CD4-positive, alpha-beta T cell treated with Interleukin-21 for 1 hour (primary cell): ENCODE measurements around the gene SLC4A2.

Experiments used
- DNase-seq: peaks from one replicate; pipeline ENCODE4 v3.0.0-alpha.2; 2020

SLC4A2 gene

DNA sequence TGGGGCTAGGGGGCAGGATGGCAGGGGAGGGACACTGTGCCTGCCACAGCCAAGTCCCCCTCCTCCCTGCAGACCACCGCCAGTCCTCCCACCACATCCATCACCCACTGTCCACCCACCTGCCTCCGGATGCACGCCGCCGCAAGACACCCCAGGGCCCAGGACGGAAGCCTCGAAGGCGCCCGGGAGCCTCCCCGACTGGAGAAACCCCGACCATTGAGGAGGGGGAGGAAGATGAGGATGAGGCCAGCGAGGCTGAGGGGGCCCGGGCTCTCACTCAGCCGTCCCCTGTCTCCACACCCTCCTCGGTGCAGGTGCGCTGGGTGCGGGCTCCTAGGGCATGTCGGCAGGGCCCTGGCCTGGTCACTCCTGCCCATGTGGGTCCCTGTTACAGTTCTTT is 5.1 kb downstream of the SLC4A2 start:
- DNase-seq = no peak

DNA sequence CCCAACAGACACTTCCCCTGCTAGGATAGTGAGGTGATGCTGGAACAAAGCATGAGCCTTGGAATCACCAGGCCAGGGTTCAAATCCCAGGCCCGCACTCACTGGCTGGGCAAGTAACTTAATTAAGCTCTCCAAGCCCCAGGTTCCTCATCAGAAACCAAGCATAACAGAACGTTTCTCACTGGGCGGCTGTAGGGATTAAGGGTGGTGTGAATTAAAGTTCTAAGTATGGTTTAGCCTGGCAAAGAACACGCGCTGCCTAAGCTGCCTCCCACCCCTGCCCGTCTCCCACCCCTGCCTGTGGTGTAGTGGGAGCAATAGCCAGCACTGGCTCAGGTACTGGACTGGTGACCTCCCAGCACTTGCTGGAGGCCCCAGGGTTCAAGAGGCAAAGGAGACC is 5.6 kb downstream of the SLC4A2 start:
- DNase-seq = no peak

DNA sequence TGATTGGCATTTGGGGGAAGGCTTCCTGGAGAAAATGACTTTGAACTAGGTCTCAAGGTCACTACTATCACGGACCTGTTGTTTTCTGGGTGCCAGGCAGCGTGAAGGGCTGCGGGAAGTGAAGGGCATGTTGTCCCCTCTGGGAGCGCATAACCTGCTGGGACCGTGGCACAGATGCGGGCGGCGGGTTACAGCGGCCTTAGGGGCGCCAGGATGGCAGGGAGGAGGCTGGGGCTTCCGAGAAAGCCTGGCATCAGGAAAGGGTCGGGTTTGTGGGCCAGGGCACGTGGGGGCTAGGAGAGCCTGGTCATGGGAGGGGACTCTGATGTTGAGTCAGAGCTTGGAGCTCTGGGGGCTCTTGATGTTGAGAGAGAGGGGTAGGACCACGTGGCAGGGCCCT is 6.1 kb downstream of the SLC4A2 start:
- no peak for DNase-seq

DNA sequence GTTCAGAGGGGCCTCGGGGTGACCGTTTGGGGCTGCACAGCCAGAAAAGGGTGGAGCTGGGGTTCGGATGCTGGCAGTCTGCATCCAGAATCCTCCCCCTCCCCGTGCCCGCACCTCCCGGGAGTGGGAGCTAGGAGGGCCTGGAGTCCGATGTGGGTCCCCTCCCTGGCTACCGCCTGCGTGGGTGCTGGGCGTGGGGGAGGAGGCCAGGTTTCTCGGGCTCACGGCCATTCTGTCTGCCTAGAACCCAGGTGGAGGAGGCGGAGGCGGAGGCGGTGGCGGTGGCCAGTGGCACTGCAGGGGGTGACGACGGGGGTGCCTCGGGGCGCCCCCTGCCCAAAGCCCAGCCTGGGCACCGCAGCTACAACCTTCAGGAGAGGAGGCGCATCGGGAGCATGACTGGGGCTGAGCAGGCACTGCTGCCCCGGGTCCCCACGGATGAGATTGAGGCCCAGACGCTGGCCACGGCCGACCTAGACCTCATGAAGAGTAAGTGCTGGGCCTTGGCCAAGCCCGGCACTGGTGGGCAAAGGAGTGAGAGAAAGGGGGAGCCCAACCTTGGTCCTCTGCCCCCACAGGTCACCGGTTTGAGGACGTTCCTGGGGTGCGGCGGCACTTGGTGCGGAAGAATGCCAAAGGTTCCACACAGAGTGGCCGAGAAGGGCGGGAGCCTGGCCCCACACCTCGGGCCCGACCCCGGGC is 7.0 kb downstream of the SLC4A2 start:
- DNase-seq = no peak

DNA sequence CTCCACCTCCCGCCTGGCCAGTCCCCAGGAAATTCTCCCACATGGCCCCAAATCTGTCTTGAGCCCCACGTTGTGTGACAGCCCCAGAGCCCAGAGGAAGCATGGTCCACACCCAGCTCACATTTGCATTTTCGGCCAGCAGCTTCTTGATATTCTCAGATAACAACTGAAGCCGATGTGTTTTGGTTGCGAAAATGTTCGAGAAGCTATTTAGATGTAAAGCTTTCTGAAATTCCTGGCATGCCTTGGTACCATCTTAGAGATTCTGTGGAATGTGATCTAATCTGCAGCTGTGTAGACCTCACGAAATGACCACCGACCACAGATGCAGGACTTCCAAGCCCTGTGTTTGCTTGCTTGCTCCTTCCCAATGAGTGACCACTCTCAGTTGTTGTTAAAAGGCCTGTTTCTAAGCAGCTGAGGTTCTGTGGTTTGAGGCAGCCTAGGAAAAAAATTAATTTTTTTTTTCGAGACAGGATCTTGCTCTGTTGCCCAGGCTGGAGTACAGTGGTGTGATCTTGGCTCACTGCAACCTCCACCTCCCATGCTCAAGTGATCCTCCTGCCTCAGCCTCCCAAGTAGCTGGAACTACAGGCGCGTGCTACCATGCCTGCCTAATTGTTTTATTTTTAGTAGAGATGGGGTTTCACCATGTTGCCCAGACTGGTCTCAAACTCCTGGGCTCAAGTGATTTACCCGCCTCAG is 8.8 kb downstream of the SLC4A2 start:
- DNase-seq = no peak

DNA sequence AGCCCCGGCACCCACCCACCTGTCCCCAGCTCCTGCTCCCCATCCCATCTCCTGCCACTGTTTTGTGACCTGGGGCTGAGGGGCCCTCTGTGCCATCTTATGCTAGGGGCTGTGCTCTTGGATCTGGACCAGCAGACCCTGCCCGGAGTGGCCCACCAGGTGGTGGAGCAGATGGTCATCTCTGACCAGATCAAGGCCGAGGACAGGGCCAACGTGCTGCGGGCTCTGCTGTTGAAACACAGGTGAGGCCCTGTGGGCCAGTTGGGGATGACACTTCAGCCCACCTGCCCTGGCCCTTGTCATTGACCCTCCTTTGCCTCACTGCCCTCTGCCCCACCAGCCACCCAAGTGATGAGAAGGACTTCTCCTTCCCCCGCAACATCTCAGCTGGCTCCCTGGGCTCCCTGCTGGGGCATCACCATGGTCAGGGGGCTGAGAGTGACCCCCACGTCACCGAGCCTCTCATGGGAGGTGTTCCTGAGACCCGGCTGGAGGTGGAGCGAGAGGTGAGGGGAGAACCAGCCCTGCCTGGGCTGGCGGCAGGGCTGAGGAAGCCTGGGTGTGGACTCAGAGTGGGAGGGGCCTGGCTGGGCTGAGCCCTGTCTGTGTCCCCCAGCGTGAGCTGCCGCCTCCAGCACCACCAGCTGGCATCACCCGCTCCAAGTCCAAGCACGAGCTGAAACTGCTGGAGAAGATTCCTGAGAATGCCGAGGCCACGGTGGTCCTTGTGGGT is 10.6 kb downstream of the SLC4A2 start:
- no peak for DNase-seq

DNA sequence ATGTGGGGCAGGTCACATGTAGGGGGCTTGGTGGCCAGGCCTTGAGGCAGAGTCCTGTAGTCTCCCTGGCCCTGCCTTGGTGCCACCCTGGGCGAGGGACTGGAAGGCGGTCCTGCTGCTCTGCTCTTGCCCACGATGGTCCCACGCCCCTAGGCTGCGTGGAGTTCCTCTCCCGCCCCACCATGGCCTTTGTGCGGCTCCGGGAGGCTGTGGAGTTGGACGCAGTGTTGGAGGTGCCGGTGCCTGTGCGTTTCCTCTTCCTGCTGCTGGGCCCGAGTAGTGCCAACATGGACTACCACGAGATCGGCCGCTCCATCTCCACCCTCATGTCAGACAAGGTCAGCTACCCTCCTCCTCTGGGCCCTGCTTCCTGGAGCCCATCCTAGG is 11.2 kb downstream of the SLC4A2 start:
- no peak for DNase-seq

DNA sequence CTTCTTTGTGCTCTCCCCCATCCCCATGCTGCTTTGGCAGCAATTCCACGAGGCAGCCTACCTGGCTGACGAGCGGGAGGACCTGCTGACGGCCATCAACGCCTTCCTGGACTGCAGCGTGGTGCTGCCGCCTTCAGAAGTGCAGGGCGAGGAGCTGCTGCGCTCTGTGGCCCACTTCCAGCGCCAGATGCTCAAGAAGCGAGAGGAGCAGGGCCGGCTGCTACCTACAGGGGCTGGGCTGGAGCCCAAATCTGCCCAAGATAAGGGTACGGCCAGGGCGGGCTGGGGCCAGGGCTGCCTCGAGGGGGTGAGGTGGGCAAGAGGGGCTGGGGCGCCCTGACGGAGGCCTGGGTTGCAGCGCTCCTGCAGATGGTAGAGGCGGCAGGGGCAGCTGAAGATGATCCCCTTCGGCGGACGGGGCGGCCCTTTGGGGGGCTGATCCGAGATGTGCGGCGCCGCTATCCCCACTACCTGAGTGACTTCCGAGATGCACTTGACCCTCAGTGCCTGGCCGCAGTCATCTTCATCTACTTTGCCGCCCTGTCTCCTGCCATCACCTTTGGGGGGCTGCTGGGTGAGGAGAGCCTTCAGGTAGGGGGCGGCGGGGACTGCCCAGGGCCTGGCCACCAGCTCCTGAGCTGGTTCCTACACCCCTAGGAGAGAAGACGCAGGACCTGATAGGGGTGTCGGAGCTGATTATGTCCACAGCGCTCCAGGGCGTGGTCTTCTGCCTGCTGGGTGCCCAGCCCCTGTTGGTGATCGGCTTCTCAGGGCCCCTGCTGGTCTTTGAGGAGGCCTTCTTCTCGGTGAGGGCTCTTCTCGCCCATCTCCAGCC is 11.9 kb downstream of the SLC4A2 start:
- DNase-seq = no peak

DNA sequence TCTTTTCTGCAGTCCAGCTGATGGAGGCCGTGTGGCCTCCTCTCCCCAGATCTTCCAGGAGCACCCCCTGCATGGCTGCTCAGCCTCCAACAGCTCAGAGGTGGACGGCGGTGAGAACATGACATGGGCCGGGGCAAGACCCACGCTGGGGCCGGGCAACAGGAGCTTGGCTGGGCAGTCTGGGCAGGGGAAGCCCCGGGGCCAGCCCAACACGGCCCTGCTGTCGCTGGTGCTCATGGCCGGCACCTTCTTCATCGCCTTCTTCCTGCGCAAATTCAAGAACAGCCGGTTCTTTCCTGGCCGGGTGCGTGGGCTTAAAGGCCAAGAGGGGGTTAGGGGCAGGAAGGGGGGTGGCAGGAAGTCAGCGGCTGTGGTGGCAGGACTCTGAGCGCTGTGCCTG is 14.6 kb downstream of the SLC4A2 start:
- no peak for DNase-seq

DNA sequence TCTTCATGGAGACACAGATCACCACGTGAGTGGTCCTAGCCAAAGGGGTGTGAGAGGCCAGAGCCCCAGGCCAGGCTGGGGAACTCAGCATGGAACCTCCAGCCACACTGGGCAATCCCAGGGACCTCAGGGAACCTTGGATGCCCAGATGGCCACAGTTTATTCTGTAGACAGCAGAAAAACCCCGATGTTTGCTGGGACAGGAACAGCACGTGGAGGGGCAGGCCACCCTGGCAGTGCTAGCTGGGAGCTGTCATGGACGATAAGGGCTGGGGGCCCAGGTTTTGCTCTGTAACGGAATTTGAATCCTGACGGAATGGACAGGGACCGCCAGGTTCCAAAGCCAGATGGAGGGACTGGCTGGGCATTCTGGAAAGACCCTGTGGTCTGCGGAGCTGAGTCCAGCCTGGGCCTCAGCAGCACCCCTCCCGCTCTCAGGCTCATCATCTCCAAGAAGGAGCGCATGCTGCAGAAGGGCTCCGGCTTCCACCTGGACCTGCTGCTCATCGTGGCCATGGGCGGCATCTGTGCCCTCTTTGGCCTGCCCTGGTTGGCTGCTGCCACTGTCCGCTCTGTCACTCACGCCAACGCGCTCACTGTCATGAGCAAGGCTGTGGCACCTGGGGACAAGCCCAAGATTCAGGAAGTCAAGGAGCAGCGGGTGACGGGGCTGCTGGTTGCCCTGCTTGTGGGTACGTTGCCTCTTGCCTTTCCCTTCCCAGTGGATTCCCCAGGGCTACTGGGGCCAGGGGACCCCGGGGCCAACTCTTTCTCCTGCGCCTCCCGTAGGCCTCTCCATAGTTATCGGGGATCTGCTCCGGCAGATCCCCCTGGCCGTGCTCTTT is 15.7 kb downstream of the SLC4A2 start:
- DNase-seq = no peak

DNA sequence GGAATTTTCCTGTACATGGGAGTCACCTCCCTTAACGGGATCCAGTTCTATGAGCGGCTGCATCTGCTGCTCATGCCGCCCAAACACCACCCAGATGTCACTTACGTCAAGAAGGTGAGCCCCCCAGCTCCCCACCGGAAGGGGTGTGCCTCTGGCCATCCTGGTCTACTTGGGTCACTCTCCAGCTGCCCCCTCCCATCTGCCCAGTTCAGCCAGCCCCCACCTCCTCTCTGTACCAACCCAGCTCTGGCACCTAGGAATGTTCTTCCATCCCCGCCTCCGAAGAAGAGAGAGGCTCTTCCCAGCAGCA is 16.2 kb downstream of the SLC4A2 start:
- no peak for DNase-seq

DNA sequence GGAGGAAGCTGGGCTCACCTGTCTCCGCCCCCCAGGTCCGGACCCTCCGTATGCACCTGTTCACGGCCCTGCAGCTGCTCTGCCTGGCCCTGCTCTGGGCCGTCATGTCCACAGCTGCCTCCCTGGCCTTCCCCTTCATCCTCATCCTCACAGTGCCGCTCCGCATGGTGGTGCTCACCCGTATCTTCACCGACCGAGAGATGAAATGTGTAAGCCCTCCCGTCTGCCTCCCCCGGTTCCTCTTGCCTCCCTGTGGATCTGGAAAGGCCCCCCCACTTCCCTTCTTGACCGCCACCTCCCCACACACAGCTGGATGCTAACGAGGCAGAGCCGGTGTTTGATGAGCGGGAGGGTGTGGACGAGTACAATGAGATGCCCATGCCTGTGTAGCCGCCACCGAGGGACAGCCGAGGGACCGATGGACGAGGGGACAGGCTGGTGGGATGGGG is 16.6 kb downstream of the SLC4A2 start:
- no peak for DNase-seq

DNA sequence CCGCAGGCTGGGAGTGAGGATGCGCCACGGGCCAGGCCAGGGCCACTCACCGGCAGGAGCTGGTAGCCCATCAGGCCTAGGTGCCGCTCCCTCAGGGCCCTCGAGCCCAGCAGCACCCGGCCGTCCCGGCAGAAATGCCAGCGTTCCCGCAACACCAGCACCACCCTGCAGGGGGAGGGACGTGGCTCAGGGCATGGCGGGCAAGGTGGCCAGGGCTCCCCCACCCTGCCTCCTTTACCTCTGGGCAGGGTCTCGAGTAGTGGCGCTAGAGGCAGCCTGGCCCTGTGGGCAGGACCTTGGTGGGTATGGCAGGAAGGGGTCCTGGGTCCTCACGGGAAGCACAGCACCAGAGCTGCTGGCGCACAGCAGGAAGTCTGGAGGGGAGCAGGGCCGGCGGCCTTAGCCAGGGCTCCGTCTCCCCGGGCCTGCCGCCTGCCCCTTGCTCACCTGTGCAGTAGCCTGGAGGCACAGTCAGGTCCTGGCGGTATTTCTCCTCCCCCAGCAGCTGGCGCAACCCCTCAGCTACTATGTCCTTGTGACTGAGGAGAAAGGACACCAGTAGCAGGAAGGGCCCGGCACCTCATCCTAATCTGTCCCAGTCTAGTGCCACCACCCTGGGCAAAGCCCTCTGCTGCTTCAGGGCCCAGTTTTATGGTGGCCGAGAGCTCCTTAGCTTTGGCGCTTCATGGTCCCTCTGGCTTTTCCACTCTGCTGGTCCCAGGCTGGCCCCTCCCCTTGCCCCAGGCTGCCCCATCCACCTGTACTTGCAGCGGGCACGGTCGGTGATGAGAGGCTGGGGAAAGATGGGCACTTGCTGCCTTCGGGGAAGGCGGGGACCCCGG is 17.7 kb downstream of the SLC4A2 start:
- DNase-seq = peak; percentile 16

DNA sequence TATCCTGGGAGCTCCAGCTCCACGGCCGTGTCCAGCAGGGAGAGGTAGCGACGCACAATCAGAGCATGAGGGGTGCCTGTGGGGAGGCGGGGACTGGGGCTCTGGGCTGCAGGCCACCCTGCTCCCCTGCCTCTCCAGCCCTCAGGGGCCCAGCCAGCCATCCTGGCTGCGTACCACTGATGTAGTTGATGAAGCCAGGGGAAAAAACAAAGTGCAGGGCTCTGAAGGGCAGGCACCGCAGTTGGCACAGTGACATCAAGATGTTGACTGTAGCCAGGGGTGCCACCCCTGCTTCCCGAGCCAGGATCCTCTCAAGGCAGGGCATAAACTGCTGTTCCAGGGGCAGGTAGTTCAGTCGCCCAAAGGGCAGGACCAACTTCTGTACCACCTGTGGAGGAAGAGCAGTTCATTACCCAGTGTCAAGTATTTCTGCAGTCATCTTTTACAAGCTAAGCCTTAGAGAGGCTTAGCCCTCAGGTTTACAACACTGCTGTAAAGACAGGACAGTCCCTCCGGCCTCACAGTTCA is 18.4 kb downstream of the SLC4A2 start:
- no peak for DNase-seq

DNA sequence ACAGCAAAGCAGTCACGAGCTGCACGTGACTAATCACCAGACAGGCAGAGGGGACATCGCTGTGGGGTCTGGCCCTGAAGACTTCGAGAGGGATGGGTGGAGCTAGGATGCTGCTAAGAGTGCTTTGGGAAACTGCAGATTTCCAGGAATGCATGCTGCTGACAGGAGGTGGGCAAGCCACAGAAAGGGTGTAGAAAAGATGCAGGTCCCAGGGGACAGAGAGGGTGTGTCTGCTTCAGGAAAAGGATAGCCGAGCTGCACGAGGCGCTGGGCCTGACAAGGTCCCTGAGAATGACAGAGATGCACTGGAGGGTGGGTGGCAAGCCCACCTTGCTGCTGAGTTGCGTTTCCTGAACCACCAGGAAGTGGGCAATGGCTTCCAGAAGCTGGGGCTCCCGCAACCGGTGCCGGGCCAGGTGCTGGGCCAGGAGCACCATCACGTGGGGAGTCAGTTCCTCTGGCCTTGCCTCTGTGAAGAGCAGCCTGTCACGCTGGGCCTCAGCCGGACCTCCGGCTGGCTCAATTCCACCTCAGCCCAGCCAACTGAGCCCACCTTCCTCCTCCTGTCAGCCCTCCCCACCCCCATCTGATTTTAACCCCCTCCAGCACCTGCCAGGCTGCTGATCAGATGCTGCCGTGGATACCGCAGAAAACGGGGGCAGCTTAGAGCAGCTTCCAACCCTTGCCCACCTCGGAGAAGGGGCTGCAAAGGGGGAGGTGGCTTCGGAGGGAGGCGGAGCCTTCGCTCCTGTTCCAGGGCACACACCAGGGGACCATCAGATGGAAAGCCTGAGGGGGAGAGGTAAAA is 19.0 kb downstream of the SLC4A2 start:
- no peak for DNase-seq

DNA sequence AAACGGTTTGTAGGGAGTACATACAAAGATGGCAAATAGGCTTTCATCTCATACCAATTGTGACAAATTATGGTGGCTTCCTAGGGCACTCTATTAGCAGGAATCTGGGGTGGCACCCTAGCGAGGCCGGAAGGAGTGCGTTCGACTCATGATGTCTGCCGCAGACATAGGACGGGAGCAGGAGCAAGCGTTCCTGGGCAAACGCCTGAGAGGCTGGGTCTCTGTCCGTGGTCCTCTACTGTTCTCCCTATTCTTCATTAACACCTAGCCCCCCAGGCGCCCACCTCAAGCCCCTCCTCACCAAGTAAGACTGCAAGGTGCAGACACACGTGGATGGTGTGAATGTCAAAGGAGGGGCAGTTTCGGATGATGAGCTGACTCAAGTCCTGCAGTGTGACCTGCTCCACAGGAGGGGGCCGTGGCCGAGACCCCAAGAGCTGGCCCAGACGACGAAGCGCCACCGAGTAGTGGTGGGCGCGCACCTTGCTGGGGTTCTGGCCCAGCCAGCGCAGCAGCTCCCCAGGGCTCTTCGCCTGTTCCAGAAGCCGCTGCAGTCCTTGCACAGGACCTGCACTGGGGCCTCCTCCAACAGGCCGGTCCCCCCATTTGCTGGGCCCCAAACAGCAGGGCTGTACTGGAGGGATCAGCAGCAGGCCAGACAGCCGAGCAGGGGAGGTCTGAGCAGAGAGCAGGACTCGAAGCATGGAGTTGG is 20.0 kb downstream of the SLC4A2 start:
- no peak for DNase-seq

DNA sequence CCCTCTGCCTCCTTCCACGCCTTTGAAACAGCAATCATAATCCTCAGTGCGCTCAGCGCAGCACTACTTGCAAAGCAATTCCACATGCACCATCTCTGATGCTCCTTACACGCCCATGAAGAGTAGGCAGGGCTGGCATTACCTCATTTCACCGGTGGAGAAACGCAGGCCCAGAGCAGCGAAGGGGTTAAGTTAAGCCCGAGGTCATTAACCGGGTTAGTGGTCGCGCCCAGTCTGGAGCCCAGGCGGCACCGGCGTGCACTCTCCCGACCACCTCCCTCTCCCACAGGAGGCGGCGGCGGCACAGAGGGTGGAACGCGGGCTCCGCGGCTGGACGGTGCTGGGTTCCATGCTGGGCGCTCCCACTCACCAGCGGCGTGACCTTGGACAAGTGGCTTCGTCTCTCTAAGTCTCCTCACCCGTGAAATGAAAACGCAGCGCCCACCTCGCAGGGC is 20.7 kb downstream of the SLC4A2 start:
- DNase-seq = peak; percentile 15

DNA sequence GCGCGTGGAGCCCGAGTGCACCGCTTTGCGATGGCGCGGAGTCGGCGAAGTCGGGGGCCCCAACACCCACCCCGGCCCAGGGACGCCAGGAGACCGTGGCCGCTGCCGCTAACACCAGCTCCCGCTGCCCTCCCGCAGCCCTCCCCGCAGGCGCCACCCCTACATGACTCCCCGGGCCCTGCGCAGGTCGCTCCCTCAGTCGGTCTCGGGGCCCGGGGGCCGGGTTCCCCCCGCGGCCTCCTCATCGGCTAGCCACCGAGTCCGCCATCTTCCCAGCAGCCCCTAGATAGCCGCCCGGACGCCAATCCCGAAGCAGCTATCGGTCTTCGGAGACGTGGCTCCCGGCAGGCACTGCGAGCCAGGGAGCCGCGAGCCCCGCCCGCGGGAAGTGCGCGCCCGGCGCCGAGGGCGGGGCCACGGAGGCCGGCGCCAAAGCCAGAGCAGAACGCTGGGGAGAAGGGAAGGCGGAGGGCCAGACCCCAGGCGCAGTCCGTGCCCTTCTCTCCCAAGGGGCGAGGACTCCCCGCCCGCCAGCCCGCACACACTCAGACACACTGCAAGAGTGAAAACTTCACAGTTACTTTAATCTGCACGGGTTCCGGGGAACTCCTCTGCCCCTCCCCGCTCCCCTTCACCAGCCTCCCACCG is 21.3 kb downstream of the SLC4A2 start, which contains the start of gene FASTK:
Gene FASTK (minus strand): TSS at position 288 of the 648 bp plus-strand sequence. CDS start 43 bp downstream, at position 245.
- peak; percentile 92 for DNase-seq
